Hepatocyte (in vitro differentiated cells): Measurements from ENCODE around the gene CRCP. TPM values are rescaled to one million over a fixed set of nuclear protein-coding genes. Genes with fewer than 3 reads are reported as not detected.
"Not testable (repeated sequence)": the region's sequence is repeated elsewhere in the genome, so short reads cannot be mapped to it uniquely, and the experiment has no call there.

ENCODE experiments used
- DNase-seq: peaks from one replicate; pipeline ENCODE4 v3.0.0-alpha.2; 2016; ENCODE audit warnings: low spot score
- H2AFZ ChIP-seq: fragments of 200-600 bp; sonication (generic); 2 replicates; pipeline ENCODE4 v1.6.0; 2016; ENCODE audit warnings: antibody characterized with exemption, mild to moderate bottlenecking
- H3K27ac ChIP-seq: fragments of 200-600 bp; sonication (generic); 2 replicates; pipeline ENCODE4 v1.5.1; 2016; ENCODE audit warnings: mild to moderate bottlenecking
- H3K27me3 ChIP-seq: fragments of 200-600 bp; sonication (generic); 2 replicates; pipeline ENCODE4 v1.6.1; 2016
- H3K36me3 ChIP-seq: fragments of 200-600 bp; sonication (generic); replicated peaks from 2 replicates; pipeline ENCODE4 v1.5.1; 2016; ENCODE audit warnings: low read depth; ENCODE audit not compliant: insufficient read depth
- H3K4me1 ChIP-seq: fragments of 200-600 bp; sonication (generic); 2 replicates; pipeline ENCODE4 v1.5.1; 2016; ENCODE audit warnings: mild to moderate bottlenecking, moderate library complexity; ENCODE audit not compliant: insufficient read depth
- H3K4me2 ChIP-seq: fragments of 200-600 bp; sonication (generic); 2 replicates; pipeline ENCODE4 v1.6.0; 2016
- H3K4me3 ChIP-seq: fragments of 200-600 bp; sonication (generic); 2 replicates; pipeline ENCODE4 v1.5.1; 2016; ENCODE audit warnings: mild to moderate bottlenecking
- H3K79me2 ChIP-seq: fragments of 200-600 bp; sonication (generic); 2 replicates; pipeline ENCODE4 v1.6.0; 2017; ENCODE audit warnings: mild to moderate bottlenecking
- H3K9me2 ChIP-seq: fragments of 200-600 bp; sonication (generic); replicated peaks from 2 replicates; pipeline ENCODE4 v1.6.0; 2017; ENCODE audit warnings: mild to moderate bottlenecking; ENCODE audit not compliant: insufficient read depth
- H3K9me3 ChIP-seq: fragments of 200-600 bp; sonication (generic); 2 replicates; pipeline ENCODE4 v1.5.1; 2016; ENCODE audit warnings: low read depth, mild to moderate bottlenecking
- H4K20me1 ChIP-seq: fragments of 200-600 bp; sonication (generic); 2 replicates; pipeline ENCODE4 v1.6.0; 2016; ENCODE audit warnings: mild to moderate bottlenecking; ENCODE audit not compliant: insufficient read depth, poor library complexity, severe bottlenecking
- CTCF ChIP-seq: fragments of 200-600 bp; sonication (generic); IDR thresholded peaks from 2 replicates; pipeline ENCODE4 v1.5.1; 2016; ENCODE audit warnings: antibody characterized with exemption, mild to moderate bottlenecking; ENCODE audit not compliant: poor library complexity
- EZH2 ChIP-seq: fragments of 200-600 bp; sonication (generic); IDR thresholded peaks from 2 replicates; pipeline ENCODE4 v1.6.1; 2016; ENCODE audit warnings: antibody characterized with exemption, mild to moderate bottlenecking, borderline replicate concordance
- EZH2phosphoT487 ChIP-seq: fragments of 200-600 bp; sonication (generic); IDR thresholded peaks from one replicate; pipeline ENCODE4 v1.6.1; 2018; ENCODE audit warnings: antibody characterized with exemption, mild to moderate bottlenecking, low read depth, moderate library complexity; ENCODE audit not compliant: unreplicated experiment, severe bottlenecking
- WGBS: methylation state at CpG from one replicate; pipeline ENCODE4 v1.1.6; 2016; ENCODE audit warnings: low lambda C conversion rate; ENCODE audit errors: missing lambda C conversion rate; 5-methylcytosine and 5-hydroxymethylcytosine counted together
- polyA plus RNA-seq: library from polyadenylated mRNA; unstranded; fragments of >200 nt; fragmentation: Nextera tagmentation; extraction: Ambion mirVana; gene quantifications from 2 replicates; pipeline ENCODE4 v1.2.1, GENCODE V29; 2016
- total RNA-seq: library from RNA; depleted of rRNA; stranded (reverse); fragments of >200 nt; gene quantifications from 2 replicates; pipeline ENCODE4 v1.2.3, GENCODE V29; 2014

CRCP gene
- total and polyA plus RNA-seq, 2 experiments from 2014 or later, result 13.8 to 41.6 TPM

DNA sequence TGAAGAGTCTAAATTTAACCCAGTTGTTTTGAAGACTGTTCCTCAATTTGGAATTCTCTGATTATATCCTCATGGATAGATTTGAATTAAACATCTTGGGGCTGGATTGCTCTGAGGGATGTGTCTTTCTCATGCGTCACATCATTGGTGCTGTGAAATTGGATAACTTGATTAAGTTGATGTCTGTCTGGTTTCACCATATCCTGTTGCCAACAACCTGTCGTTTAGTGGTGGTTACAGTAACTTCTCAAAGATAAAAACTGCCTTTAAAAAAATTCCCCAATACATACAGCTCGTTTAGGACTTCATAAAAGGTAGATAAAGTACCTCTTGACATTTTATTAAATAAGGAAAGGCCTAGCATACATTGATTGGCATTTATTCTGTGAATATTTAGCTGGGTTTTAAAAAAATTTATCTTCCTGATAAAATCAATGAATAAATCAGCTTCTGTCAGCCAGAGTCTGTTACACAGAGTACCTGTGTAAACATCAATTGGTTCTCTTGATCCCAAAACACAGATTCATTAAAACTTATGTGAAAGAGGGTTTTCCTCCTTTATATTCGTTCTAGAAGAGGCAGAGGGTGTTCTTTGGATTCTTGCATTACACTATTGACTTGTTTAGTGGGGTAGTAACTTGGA, 10.5 kb downstream of the CRCP start:
- Histone ChIP-seq H3K4me3 (no peak overlapping the region), H4K20me1 (peaks cover 34% of the 10 kb centered on the region), H3K4me1 (peaks cover 13% of the 10 kb centered on the region), H3K27me3 (no peaks in the 10 kb centered on the region), H3K79me2 (peaks cover 91% of the 10 kb centered on the region), H3K27ac (no peak overlapping the region), H3K9me2 (no peaks in the 10 kb centered on the region), H3K36me3 (no peaks in the 10 kb centered on the region), H3K9me3 (no peaks in the 10 kb centered on the region), H3K4me2 (no peak overlapping the region), H2AFZ (no peak overlapping the region)
- TF ChIP-seq CTCF (no peak), EZH2phosphoT487 (no peak), EZH2 (no peak)
- no peak for DNase-seq
- WGBS, result 75% methylated on average over 4 of the region's 4 CpGs

- H3K4me3 ChIP-seq, H2AFZ ChIP-seq, H3K4me2 ChIP-seq, DNase-seq, H3K9me3 ChIP-seq, H3K27me3 ChIP-seq, H3K27ac ChIP-seq, H3K9me2 ChIP-seq, H3K36me3 ChIP-seq: not testable (repeated sequence)
- H3K79me2 ChIP-seq, result peaks cover 86% of the 10 kb centered on the region
- 85% methylated on average over 6 of the region's 6 CpGs for WGBS
- H3K4me1 ChIP-seq, result peaks cover 13% of the 10 kb centered on the region
- H4K20me1 ChIP-seq, result peaks cover 34% of the 10 kb centered on the region
Observed at GRCh38 chr7:66125781-66126352, 11.2 kb downstream of the CRCP start.

GRCh38 chr7:66127172-66127571, 12.5 kb downstream of the CRCP start:
- not testable (repeated sequence) for H3K4me3 ChIP-seq, H3K27ac ChIP-seq, H2AFZ ChIP-seq, H3K27me3 ChIP-seq, H3K9me3 ChIP-seq, H3K36me3 ChIP-seq, H3K4me2 ChIP-seq, H3K9me2 ChIP-seq, DNase-seq
- 88% methylated on average over 3 of the region's 3 CpGs for WGBS
- peaks cover 73% of the 10 kb centered on the region for H3K79me2 ChIP-seq
- peaks cover 13% of the 10 kb centered on the region for H3K4me1 ChIP-seq
- H4K20me1 ChIP-seq, result peaks cover 28% of the 10 kb centered on the region

DNA sequence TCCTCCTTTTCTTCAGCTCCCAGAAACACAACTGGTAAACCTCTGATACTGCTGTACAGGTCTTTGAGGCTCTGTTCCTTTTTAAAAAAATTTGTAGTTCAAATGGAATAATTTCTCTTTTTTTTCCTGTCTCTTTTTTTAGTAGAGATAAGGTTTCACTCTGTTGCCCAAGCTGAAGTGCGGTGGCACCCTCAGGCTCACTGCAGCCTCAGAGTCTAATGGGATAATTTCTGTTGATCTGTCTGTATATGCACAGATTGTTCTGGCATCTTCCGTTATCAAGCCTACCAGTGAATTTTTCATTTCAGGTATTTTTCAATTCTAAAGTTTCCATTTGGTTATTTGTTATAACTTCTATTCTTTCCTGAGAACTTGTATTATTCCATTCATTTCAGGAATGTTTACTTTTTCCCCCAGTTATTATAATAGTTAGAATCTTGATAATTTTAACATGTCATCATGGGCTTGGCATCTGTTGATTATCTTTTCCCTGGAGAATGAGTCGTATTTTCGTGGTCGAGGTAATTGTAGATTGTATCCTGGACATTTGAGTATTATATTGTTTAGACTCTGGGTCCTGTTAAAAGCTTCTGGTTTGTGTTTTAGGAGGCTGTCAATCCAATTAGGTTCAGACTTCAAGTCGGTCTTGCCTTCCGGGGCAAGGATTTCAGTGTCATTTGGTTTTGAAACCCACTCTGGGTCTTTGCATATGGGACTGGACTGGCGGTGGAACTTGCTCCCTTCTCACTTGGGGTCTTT, 24.5 kb downstream of the CRCP start:
- Histone ChIP-seq H3K4me2 (no peak overlapping the region), H3K36me3 (no peaks in the 10 kb centered on the region), H3K4me1 (peaks cover 18% of the 10 kb centered on the region), H3K27ac (no peak overlapping the region), H4K20me1 (no peaks in the 10 kb centered on the region), H3K79me2 (peaks cover 41% of the 10 kb centered on the region), H3K9me3 (no peaks in the 10 kb centered on the region), H3K9me2 (no peaks in the 10 kb centered on the region), H3K27me3 (no peaks in the 10 kb centered on the region), H2AFZ (no peak overlapping the region), H3K4me3 (no peak overlapping the region)
- DNase-seq, result no peak
- TF ChIP-seq EZH2phosphoT487 (no peak), CTCF (no peak), EZH2 (no peak)
- 47% methylated on average over 8 of the region's 8 CpGs for WGBS
